Measurements from ENCODE around the gene CRELD2.

DNA sequence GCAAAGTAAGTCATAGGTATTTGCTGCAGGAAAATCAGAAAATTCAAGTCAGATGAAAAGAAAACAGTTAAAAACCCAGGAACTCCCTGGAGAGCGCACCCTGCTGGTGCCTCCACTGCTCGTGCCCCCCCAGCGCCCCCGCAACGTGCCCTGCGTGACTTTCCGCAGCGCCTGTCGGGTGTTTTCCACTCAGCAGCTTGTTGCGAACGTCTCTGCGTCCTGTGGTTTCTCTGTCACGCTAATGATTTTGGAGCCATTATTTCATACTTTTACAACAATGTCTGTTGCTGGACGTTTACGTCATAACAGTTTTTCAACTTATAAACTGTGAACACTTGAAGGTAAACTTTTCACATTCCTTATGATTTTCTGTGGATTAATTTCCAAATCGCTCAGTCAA lies 5.0 kb downstream of the CRELD2 start:
- TF ChIP-seq, protein P1, sequence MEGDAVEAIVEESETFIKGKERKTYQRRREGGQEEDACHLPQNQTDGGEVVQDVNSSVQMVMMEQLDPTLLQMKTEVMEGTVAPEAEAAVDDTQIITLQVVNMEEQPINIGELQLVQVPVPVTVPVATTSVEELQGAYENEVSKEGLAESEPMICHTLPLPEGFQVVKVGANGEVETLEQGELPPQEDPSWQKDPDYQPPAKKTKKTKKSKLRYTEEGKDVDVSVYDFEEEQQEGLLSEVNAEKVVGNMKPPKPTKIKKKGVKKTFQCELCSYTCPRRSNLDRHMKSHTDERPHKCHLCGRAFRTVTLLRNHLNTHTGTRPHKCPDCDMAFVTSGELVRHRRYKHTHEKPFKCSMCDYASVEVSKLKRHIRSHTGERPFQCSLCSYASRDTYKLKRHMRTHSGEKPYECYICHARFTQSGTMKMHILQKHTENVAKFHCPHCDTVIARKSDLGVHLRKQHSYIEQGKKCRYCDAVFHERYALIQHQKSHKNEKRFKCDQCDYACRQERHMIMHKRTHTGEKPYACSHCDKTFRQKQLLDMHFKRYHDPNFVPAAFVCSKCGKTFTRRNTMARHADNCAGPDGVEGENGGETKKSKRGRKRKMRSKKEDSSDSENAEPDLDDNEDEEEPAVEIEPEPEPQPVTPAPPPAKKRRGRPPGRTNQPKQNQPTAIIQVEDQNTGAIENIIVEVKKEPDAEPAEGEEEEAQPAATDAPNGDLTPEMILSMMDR (tag by site-specific recombination; IDR thresholded peaks at IDR 0.05): no peak
- TF ChIP-seq, protein P2, sequence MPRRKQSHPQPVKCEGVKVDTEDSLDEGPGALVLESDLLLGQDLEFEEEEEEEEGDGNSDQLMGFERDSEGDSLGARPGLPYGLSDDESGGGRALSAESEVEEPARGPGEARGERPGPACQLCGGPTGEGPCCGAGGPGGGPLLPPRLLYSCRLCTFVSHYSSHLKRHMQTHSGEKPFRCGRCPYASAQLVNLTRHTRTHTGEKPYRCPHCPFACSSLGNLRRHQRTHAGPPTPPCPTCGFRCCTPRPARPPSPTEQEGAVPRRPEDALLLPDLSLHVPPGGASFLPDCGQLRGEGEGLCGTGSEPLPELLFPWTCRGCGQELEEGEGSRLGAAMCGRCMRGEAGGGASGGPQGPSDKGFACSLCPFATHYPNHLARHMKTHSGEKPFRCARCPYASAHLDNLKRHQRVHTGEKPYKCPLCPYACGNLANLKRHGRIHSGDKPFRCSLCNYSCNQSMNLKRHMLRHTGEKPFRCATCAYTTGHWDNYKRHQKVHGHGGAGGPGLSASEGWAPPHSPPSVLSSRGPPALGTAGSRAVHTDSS (tag by site-specific recombination; IDR thresholded peaks at IDR 0.05): no peak
- TF ChIP-seq ZNF23 (tag by site-specific recombination; IDR thresholded peaks at IDR 0.05; ENCODE audit: borderline replicate concordance): no peak
- no peak for TF ChIP-seq ZNF214 (tag by site-specific recombination; IDR thresholded peaks at IDR 0.05; ENCODE audit: borderline replicate concordance)
- TF ChIP-seq, protein P3, sequence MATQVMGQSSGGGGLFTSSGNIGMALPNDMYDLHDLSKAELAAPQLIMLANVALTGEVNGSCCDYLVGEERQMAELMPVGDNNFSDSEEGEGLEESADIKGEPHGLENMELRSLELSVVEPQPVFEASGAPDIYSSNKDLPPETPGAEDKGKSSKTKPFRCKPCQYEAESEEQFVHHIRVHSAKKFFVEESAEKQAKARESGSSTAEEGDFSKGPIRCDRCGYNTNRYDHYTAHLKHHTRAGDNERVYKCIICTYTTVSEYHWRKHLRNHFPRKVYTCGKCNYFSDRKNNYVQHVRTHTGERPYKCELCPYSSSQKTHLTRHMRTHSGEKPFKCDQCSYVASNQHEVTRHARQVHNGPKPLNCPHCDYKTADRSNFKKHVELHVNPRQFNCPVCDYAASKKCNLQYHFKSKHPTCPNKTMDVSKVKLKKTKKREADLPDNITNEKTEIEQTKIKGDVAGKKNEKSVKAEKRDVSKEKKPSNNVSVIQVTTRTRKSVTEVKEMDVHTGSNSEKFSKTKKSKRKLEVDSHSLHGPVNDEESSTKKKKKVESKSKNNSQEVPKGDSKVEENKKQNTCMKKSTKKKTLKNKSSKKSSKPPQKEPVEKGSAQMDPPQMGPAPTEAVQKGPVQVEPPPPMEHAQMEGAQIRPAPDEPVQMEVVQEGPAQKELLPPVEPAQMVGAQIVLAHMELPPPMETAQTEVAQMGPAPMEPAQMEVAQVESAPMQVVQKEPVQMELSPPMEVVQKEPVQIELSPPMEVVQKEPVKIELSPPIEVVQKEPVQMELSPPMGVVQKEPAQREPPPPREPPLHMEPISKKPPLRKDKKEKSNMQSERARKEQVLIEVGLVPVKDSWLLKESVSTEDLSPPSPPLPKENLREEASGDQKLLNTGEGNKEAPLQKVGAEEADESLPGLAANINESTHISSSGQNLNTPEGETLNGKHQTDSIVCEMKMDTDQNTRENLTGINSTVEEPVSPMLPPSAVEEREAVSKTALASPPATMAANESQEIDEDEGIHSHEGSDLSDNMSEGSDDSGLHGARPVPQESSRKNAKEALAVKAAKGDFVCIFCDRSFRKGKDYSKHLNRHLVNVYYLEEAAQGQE (tag by site-specific recombination; IDR thresholded peaks at IDR 0.05): no peak
- no peak for TF ChIP-seq ZFP3 (tag by site-specific recombination; IDR thresholded peaks at IDR 0.05; ENCODE audit: low read depth)
- no peak for TF ChIP-seq ZNF311 (tag by site-specific recombination; IDR thresholded peaks at IDR 0.05; ENCODE audit: borderline replicate concordance)
- TF ChIP-seq, protein P4, sequence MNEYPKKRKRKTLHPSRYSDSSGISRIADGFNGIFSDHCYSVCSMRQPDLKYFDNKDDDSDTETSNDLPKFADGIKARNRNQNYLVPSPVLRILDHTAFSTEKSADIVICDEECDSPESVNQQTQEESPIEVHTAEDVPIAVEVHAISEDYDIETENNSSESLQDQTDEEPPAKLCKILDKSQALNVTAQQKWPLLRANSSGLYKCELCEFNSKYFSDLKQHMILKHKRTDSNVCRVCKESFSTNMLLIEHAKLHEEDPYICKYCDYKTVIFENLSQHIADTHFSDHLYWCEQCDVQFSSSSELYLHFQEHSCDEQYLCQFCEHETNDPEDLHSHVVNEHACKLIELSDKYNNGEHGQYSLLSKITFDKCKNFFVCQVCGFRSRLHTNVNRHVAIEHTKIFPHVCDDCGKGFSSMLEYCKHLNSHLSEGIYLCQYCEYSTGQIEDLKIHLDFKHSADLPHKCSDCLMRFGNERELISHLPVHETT (tag by site-specific recombination; IDR thresholded peaks at IDR 0.05): no peak
- TF ChIP-seq ZFP69B (tag by site-specific recombination; IDR thresholded peaks at IDR 0.05): no peak
- no peak for TF ChIP-seq ZNF473 (tag by site-specific recombination; IDR thresholded peaks at IDR 0.05)
- TF ChIP-seq, protein P5, sequence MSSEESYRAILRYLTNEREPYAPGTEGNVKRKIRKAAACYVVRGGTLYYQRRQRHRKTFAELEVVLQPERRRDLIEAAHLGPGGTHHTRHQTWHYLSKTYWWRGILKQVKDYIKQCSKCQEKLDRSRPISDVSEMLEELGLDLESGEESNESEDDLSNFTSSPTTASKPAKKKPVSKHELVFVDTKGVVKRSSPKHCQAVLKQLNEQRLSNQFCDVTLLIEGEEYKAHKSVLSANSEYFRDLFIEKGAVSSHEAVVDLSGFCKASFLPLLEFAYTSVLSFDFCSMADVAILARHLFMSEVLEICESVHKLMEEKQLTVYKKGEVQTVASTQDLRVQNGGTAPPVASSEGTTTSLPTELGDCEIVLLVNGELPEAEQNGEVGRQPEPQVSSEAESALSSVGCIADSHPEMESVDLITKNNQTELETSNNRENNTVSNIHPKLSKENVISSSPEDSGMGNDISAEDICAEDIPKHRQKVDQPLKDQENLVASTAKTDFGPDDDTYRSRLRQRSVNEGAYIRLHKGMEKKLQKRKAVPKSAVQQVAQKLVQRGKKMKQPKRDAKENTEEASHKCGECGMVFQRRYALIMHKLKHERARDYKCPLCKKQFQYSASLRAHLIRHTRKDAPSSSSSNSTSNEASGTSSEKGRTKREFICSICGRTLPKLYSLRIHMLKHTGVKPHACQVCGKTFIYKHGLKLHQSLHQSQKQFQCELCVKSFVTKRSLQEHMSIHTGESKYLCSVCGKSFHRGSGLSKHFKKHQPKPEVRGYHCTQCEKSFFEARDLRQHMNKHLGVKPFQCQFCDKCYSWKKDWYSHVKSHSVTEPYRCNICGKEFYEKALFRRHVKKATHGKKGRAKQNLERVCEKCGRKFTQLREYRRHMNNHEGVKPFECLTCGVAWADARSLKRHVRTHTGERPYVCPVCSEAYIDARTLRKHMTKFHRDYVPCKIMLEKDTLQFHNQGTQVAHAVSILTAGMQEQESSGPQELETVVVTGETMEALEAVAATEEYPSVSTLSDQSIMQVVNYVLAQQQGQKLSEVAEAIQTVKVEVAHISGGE (tag by site-specific recombination; conservative IDR thresholded peaks at IDR 0.05; ENCODE audit: low read depth): no peak

Measured in HEK293 (cell line).